ENCODE data around the gene ATF7. TPM values are rescaled to one million over a fixed set of nuclear protein-coding genes. Genes with fewer than 3 reads are reported as not detected.

The ATF7 gene
- polyA plus RNA-seq, 1 of the 3 experiments (the other 2 are of a cell fraction) = 12.8 TPM

DNA sequence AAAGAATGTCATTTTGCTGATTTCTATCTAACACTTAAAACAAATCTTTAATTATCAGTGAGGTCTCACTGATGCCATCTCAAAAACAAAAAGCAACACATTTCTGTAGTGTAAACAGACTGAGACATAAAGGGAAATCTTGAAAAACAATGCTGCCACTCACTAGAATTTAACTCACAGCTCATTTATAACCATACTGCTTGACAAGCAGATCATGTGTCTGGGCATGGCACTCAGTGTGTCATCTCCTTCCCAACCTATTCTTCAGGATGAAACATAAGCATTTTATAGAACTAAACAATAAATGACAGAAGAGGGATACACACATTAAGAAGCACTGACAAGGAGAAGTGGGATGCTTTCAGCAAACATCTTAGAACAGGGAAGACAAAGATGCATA lies 22.4 kb downstream of the ATF7 start:
- Histone ChIP-seq H2AFZ (ENCODE audit: low read depth) (no peak overlapping the region), H3K4me2 (no peak overlapping the region), H3K9ac (peak overlapping the region; percentile 6; the same call in 1 of the 2 replicates), H3K9me2 (no peaks in the 10 kb centered on the region), H3K9me3 (no peaks in the 10 kb centered on the region), H3K4me1 (ENCODE audit: control insufficient read depth in 1 of 2, insufficient read depth in 2 of 2, low read depth in 1 of 2, low read length in 1 of 2) (peaks cover 12 to 27% of the 10 kb centered on the region in 2 experiments), H3K27ac (ENCODE audit: low read depth in 2 of 2, low read length in 1 of 2) (no peak overlapping the region), H3K4me3 (ENCODE audit: low read depth in 2 of 2, low read length in 1 of 2) (no peak overlapping the region), H3K36me3 (replicated peaks in 1 of 2; ENCODE audit: control insufficient read depth in 1 of 2, insufficient read depth in 2 of 2, low read length in 1 of 2) (peaks cover 0 to 33% of the 10 kb centered on the region in 2 experiments), H3K79me2 (ENCODE audit: insufficient read depth) (peaks cover 68% of the 10 kb centered on the region), H3K27me3 (ENCODE audit: insufficient read depth) (no peaks in the 10 kb centered on the region), H3F3A (replicated peaks; ENCODE audit: insufficient read depth) (peaks cover 20% of the 10 kb centered on the region), H4K20me1 (ENCODE audit: insufficient read depth) (peaks cover 7% of the 10 kb centered on the region; the same call in 1 of the 2 replicates)
- POLR2A ChIA-PET = no interaction called here
- no peak for DNase-seq
- no peak for TF ChIP-seq YY1 (IDR thresholded peaks at IDR 0.05; ENCODE audit: low read depth)
- no peak for TF ChIP-seq SIN3A (IDR thresholded peaks at IDR 0.05; ENCODE audit: borderline replicate concordance, low read depth, low read length)
- TF ChIP-seq, protein P1, sequence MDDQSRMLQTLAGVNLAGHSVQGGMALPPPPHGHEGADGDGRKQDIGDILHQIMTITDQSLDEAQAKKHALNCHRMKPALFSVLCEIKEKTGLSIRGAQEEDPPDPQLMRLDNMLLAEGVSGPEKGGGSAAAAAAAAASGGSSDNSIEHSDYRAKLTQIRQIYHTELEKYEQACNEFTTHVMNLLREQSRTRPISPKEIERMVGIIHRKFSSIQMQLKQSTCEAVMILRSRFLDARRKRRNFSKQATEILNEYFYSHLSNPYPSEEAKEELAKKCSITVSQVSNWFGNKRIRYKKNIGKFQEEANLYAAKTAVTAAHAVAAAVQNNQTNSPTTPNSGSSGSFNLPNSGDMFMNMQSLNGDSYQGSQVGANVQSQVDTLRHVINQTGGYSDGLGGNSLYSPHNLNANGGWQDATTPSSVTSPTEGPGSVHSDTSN (IDR thresholded peaks at IDR 0.05) = peak; percentile 12; the same call in 1 of the 2 replicates
- TF ChIP-seq MXI1 (IDR thresholded peaks at IDR 0.05; ENCODE audit: low read depth, low read length) = 0 out of 2 replicates have a peak, but pooled peaks have one; percentile 18
- no peak for TF ChIP-seq FOXJ3 (CRISPR knock-in tag; IDR thresholded peaks at IDR 0.05)
- TF ChIP-seq NFIC (IDR thresholded peaks at IDR 0.05; ENCODE audit: borderline replicate concordance) = no peak
- TF ChIP-seq, protein P2, sequence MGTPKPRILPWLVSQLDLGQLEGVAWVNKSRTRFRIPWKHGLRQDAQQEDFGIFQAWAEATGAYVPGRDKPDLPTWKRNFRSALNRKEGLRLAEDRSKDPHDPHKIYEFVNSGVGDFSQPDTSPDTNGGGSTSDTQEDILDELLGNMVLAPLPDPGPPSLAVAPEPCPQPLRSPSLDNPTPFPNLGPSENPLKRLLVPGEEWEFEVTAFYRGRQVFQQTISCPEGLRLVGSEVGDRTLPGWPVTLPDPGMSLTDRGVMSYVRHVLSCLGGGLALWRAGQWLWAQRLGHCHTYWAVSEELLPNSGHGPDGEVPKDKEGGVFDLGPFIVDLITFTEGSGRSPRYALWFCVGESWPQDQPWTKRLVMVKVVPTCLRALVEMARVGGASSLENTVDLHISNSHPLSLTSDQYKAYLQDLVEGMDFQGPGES (IDR thresholded peaks at IDR 0.05; ENCODE audit: low read depth, low read length) = no peak
- no peak for TF ChIP-seq TAF1 (IDR thresholded peaks at IDR 0.05; ENCODE audit: borderline replicate concordance, low read depth, low read length)
- TF ChIP-seq, protein P3, sequence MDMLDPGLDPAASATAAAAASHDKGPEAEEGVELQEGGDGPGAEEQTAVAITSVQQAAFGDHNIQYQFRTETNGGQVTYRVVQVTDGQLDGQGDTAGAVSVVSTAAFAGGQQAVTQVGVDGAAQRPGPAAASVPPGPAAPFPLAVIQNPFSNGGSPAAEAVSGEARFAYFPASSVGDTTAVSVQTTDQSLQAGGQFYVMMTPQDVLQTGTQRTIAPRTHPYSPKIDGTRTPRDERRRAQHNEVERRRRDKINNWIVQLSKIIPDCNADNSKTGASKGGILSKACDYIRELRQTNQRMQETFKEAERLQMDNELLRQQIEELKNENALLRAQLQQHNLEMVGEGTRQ (IDR thresholded peaks at IDR 0.05; ENCODE audit: borderline replicate concordance, low read depth, low read length) = no peak
- TF ChIP-seq RAD21 (IDR thresholded peaks at IDR 0.05; ENCODE audit: low read length) = no peak
- TF ChIP-seq TEAD4 (IDR thresholded peaks at IDR 0.05; ENCODE audit: borderline replicate concordance, insufficient read depth) = no peak
- CTCF ChIA-PET = interaction anchor here (0.8 to 1.1 kb wide), 3 partner anchors 12 to 142 kb away, joined by 3 read pairs; no protein-coding TSS in a partner anchor

DNA sequence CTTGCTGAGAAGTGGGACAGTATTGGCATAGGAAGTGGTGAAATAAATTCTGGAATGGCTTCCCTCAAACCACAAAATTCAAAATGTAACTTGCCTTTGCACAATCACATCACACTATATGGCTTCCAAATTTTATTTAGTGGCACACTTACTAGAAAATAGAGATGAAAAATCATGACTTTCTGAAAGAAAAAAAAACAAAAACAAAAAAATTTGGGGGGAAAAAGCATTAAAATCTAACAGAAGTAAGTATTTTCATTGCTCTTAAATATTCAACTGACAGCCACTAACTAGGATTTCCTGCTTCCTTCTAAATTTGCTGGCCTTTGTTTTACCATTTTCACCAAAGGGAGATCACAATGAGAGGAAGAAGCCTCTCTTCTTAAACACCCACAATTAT lies 23.0 kb downstream of the ATF7 start:
- Histone ChIP-seq H3F3A (replicated peaks; ENCODE audit: insufficient read depth) (peaks cover 15% of the 10 kb centered on the region), H3K4me1 (ENCODE audit: control insufficient read depth in 1 of 2, insufficient read depth in 2 of 2, low read depth in 1 of 2, low read length in 1 of 2) (peaks cover 12 to 27% of the 10 kb centered on the region in 2 experiments), H3K4me3 (ENCODE audit: low read depth in 2 of 2, low read length in 1 of 2) (no peak overlapping the region), H3K9ac (no peak overlapping the region), H3K9me2 (no peaks in the 10 kb centered on the region), H3K79me2 (ENCODE audit: insufficient read depth) (peaks cover 63% of the 10 kb centered on the region), H3K27ac (ENCODE audit: low read depth in 2 of 2, low read length in 1 of 2) (no peak overlapping the region), H3K36me3 (replicated peaks in 1 of 2; ENCODE audit: control insufficient read depth in 1 of 2, insufficient read depth in 2 of 2, low read length in 1 of 2) (peaks cover 1 to 36% of the 10 kb centered on the region in 2 experiments), H3K27me3 (ENCODE audit: insufficient read depth) (no peaks in the 10 kb centered on the region), H4K20me1 (ENCODE audit: insufficient read depth) (peaks cover 7% of the 10 kb centered on the region; the same call in 1 of the 2 replicates), H3K9me3 (no peaks in the 10 kb centered on the region), H3K4me2 (no peak overlapping the region), H2AFZ (ENCODE audit: low read depth) (no peak overlapping the region)
- no peak for DNase-seq
- TF ChIP-seq POLR2AphosphoS5 (IDR thresholded peaks at IDR 0.05; ENCODE audit: low read depth, low read length) = no peak
- TF ChIP-seq SIN3A (IDR thresholded peaks at IDR 0.05; ENCODE audit: borderline replicate concordance, low read depth, low read length) = no peak
- CTCF ChIA-PET = interaction anchor here (1.8 kb wide), 2 partner anchors 59 to 72 kb away, joined by 6 to 7 read pairs; partner anchors contain the start of gene ATP5MC2
- POLR2A ChIA-PET = no interaction called here

Measured in SK-N-SH (cell line).